NCI-H526 treated with DMSO at 0.1 percent for 48 hours (cell line): ENCODE measurements around the gene TRIM71.
"Not testable (repeated sequence)": the region's sequence is repeated elsewhere in the genome, so short reads cannot be mapped to it uniquely, and the experiment has no call there.

Experiments
- DNase-seq: peaks from one replicate; lab custom pipeline; 2025; lab: John Stamatoyannopoulos, UW

Gene TRIM71

GRCh38 chr3:32890420-32891276, 72.9 kb downstream of the TRIM71 start:
- DNase-seq: no peak

GRCh38 chr3:32891365-32891764, 73.6 kb downstream of the TRIM71 start:
- DNase-seq: no peak

GRCh38 chr3:32892625-32893598, 75.1 kb downstream of the TRIM71 start:
- DNase-seq: no peak

- no peak for DNase-seq
Measured at GRCh38 chr3:32894977-32895376, 77.2 kb downstream of the TRIM71 start.

- DNase-seq: no peak
Measured at GRCh38 chr3:32895701-32896100, 77.9 kb downstream of the TRIM71 start.

GRCh38 chr3:32896143-32896542, 78.3 kb downstream of the TRIM71 start:
- no peak for DNase-seq

GRCh38 chr3:32897001-32897601, 79.3 kb downstream of the TRIM71 start:
- DNase-seq: no peak

- DNase-seq: no peak
Measured at GRCh38 chr3:32897981-32898623, 80.3 kb downstream of the TRIM71 start.

- no peak for DNase-seq
Measured at GRCh38 chr3:32899265-32899664, 81.5 kb downstream of the TRIM71 start.

GRCh38 chr3:32901005-32901932, 83.5 kb downstream of the TRIM71 start:
- DNase-seq: no peak

- not testable (repeated sequence) for DNase-seq
Measured at GRCh38 chr3:32902887-32903371, 85.1 kb downstream of the TRIM71 start.

GRCh38 chr3:32903953-32904352, 86.2 kb downstream of the TRIM71 start:
- no peak for DNase-seq

GRCh38 chr3:32909999-32910398, 92.2 kb downstream of the TRIM71 start:
- no peak for DNase-seq

GRCh38 chr3:32910954-32911353, 93.2 kb downstream of the TRIM71 start:
- no peak for DNase-seq

GRCh38 chr3:32912046-32912445, 94.2 kb downstream of the TRIM71 start:
- DNase-seq: no peak

GRCh38 chr3:32913790-32914446, 96.1 kb downstream of the TRIM71 start:
- no peak for DNase-seq

GRCh38 chr3:32919920-32920319, 102.1 kb downstream of the TRIM71 start:
- no peak for DNase-seq

- DNase-seq: no peak
Measured at GRCh38 chr3:32922078-32922477, 104.3 kb downstream of the TRIM71 start.

GRCh38 chr3:32930161-32930560, 112.4 kb downstream of the TRIM71 start:
- no peak for DNase-seq

GRCh38 chr3:32931273-32931672, 113.5 kb downstream of the TRIM71 start:
- not testable (repeated sequence) for DNase-seq
